ENCODE measurements around the gene TEKT3.

TEKT3 gene

GRCh38 chr17:15289285-15290183 lies 51.9 kb downstream of the TEKT3 start:
- no peak for DNase-seq

- no peak for DNase-seq
Observed at GRCh38 chr17:15288859-15289258, 52.5 kb downstream of the TEKT3 start.

- DNase-seq: no peak
Observed at GRCh38 chr17:15287538-15288267, 53.7 kb downstream of the TEKT3 start.

GRCh38 chr17:15285466-15285865 lies 55.9 kb downstream of the TEKT3 start:
- no peak for DNase-seq

GRCh38 chr17:15284537-15284936 lies 56.9 kb downstream of the TEKT3 start:
- DNase-seq: no peak

GRCh38 chr17:15284107-15284506 lies 57.3 kb downstream of the TEKT3 start:
- no peak for DNase-seq

GRCh38 chr17:15281909-15282308 lies 59.5 kb downstream of the TEKT3 start:
- DNase-seq: no peak

GRCh38 chr17:15278924-15279477 lies 62.4 kb downstream of the TEKT3 start:
- no peak for DNase-seq

GRCh38 chr17:15278380-15278779 lies 63.0 kb downstream of the TEKT3 start:
- no peak for DNase-seq

- no peak for DNase-seq
Observed at GRCh38 chr17:15274017-15274416, 67.4 kb downstream of the TEKT3 start.

- DNase-seq: no peak
Observed at GRCh38 chr17:15273141-15273793, 68.1 kb downstream of the TEKT3 start.

GRCh38 chr17:15271741-15272140 lies 69.7 kb downstream of the TEKT3 start:
- no peak for DNase-seq

- no peak for DNase-seq
Observed at GRCh38 chr17:15270628-15271381, 70.6 kb downstream of the TEKT3 start.

- DNase-seq: no peak
Observed at GRCh38 chr17:15269780-15270089, 71.7 kb downstream of the TEKT3 start.

- DNase-seq: no peak
Observed at GRCh38 chr17:15269087-15269779, 72.2 kb downstream of the TEKT3 start.

- no peak for DNase-seq
Observed at GRCh38 chr17:15268461-15268860, 72.9 kb downstream of the TEKT3 start.

- DNase-seq: no peak
Observed at GRCh38 chr17:15267996-15268395, 73.4 kb downstream of the TEKT3 start.

GRCh38 chr17:15266325-15267125 lies 74.9 kb downstream of the TEKT3 start:
- DNase-seq: no peak

- no peak for DNase-seq
Observed at GRCh38 chr17:15265131-15265530, 76.3 kb downstream of the TEKT3 start, which contains the start of gene PMP22. Gene PMP22 (minus strand): TSS chr17:15265326. CDS start chr17:15260727, 4,599 bp downstream.

- DNase-seq: no peak
Observed at GRCh38 chr17:15264542-15264941, 76.9 kb downstream of the TEKT3 start.

- DNase-seq: no peak
Observed at GRCh38 chr17:15263680-15264079, 77.7 kb downstream of the TEKT3 start.
